Choroid plexus epithelial cell (primary cell): Measurements from ENCODE around the gene BRAF.
"Not testable (repeated sequence)": the region's sequence is repeated elsewhere in the genome, so short reads cannot be mapped to it uniquely, and the experiment has no call there.

ENCODE experiments used
- DNase-seq: peaks from one replicate; pipeline ENCODE4 v3.0.0-alpha.2; 2010; ENCODE audit warnings: low read depth
- H3K4me3 ChIP-seq: 2 replicates; pipeline ENCODE4 v1.5.1; 2011; ENCODE audit warnings: low read depth, mild to moderate bottlenecking, control low read depth, low read length, moderate library complexity
- TF ChIP-seq, protein P1 (sequence below): conservative IDR thresholded peaks from 2 replicates; pipeline ENCODE4 v1.5.1; 2011; ENCODE audit warnings: low read depth, mild to moderate bottlenecking, control low read depth, inconsistent platforms, low read length, moderate library complexity

The BRAF gene

DNA sequence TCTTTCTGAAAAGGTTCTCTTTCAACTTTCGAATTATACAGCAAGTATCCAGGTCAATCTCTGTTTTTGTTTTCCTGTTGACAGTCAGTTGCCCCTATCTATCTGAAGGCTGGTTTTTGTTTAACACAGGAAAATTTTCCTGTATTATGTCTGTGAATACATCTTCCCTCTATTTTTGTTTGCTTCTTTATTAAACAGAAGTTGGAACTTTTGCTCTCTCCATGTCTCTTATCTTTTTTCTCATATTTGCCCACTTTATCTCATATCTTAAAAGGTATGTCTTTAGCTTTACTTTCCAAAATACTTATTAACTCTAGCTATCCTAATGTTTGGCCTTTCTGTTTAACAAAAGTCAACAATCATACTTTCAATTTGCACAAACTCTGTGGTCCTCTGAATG, 95.0 kb downstream of the BRAF start:
- H3K4me3 ChIP-seq, result no peak overlapping the region
- no peak for DNase-seq
- TF ChIP-seq, protein P1, sequence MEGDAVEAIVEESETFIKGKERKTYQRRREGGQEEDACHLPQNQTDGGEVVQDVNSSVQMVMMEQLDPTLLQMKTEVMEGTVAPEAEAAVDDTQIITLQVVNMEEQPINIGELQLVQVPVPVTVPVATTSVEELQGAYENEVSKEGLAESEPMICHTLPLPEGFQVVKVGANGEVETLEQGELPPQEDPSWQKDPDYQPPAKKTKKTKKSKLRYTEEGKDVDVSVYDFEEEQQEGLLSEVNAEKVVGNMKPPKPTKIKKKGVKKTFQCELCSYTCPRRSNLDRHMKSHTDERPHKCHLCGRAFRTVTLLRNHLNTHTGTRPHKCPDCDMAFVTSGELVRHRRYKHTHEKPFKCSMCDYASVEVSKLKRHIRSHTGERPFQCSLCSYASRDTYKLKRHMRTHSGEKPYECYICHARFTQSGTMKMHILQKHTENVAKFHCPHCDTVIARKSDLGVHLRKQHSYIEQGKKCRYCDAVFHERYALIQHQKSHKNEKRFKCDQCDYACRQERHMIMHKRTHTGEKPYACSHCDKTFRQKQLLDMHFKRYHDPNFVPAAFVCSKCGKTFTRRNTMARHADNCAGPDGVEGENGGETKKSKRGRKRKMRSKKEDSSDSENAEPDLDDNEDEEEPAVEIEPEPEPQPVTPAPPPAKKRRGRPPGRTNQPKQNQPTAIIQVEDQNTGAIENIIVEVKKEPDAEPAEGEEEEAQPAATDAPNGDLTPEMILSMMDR, result no peak

DNA sequence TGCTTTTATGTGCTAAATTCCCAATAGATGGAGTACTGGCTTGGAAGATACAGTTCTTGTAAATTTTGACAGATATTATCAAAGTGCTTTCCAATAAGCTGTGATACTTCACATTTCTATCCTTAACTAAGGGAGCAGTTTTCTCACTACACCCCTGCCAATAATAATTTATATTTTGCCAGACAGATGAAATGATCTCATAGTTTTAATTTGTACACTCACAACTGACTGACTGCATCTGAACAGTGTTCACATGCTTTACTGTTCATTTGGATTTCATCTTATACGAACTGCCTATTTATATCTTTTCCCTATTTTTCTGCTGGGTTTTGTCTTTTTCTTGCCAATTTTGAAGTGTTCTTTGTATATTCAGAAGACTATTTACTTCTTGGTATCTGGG, 96.0 kb downstream of the BRAF start:
- H3K4me3 ChIP-seq, result no peak overlapping the region
- TF ChIP-seq, protein P1, result no peak
- no peak for DNase-seq

DNA sequence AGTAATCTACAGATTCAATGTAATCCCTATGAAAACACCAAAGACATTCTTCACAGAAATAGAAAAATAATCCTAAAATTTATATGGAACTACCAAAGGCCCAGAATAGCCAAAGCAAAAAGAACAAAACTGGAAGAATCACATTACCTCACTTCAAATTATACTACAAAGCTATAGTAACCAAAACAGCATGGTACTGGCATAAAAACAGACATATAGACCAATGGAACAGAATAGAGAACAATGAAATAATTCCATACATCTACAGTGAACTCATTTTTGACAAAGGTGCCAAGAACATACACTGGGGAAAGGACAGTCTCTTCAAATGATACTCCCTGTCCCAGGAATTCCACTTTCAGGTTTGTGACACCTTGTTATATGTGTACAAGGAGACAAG, 107.3 kb downstream of the BRAF start:
- H3K4me3 ChIP-seq, DNase-seq: not testable (repeated sequence)

DNA sequence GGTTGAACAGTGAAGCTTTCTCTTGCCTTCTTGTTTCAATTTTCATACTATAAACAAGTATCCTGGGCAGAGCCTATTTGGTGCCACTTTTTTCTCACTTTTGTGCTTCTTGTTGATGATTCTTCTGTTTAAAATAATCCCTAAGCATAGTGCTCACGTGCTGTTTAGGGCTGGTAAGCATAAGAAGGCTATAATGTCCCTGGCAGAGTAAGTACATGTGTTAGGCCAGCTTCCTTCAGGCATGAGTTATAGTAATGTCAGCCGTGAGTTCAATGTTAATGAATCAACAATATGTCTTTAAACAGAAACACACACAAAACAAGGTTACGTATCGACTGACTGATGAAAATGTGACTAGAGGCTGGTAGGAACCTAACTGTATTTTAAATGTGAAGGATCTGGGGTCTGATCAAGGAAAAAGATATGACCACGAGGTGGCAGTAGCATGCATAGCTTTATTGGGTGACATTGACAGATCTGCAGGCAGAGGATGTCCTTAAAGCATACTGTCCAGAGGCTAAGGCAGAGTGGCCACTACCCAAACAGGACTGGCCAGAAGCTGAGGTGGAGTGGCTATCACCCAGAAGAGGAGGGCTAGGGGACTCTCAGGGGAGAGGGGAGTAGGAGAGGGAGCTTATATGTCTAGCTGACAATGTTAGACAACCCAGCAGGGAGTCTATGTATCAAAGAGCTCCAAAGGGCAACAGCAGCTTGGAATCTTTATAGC, 113.7 kb downstream of the BRAF start:
- TF ChIP-seq, protein P1, result peak; percentile 78
- H3K4me3 ChIP-seq, result no peak overlapping the region
- DNase-seq, result peak; percentile 84

DNA sequence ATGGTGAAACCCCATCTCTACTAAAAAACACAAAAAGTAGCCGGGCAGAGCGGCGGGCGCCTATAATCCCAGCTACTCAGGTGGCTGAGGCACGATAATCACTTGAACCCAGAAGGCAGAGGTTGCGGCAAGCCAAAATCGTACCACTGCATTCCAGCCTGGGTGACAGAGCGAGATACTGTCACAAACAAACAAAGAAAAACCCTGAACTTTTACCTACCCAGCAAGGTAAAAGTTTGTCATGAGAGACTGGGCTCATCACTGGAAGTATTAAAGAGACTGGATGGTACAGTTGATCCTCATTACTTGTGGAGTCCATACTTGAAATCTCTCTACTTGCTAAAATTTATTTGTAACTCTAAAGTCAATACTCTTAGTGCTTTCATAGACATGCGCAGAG, 114.3 kb downstream of the BRAF start:
- no peak for DNase-seq
- TF ChIP-seq, protein P1, result no peak
- no peak overlapping the region for H3K4me3 ChIP-seq

DNA sequence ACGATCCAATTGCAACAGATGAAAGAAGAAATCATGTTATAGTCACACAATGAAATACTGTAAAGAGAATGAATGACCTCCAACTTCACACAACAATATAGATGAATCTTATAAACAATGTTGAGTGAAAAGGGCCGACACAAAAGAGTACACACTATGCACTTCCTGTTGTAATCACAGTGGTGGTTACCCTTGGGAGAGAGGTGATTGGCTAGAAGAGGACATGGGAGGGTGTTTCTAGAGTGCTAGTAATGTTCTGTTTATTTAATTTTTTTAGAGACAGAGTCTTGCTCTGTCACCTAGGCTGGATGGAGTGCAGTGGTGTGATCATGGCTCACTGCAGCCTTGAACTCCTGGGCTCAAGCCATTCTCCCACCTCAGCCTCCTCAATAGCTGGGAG, 145.8 kb downstream of the BRAF start:
- TF ChIP-seq, protein P1, result no peak
- DNase-seq, result no peak
- H3K4me3 ChIP-seq, result no peak overlapping the region

DNA sequence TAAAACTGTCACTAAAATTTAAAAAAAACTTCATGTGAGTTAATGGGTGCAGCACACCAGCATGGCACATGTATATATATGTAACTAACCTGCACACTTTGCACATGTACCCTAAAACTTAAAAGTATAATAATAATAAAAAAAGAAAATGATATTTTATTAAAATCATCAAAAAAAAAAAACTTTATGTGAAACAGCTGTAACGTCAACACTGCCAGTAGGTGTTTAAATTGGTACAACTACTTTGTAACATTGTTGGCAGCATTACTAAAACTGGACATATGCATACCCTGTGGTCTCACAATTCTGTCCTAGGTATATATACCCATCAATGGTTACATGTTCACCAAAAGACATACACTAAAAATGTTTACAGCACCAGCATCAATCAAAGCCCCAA, 146.2 kb downstream of the BRAF start:
- TF ChIP-seq, protein P1, result no peak

More for the DNA sequence above, 146.2 kb downstream of the BRAF start:
- no peak for DNase-seq
- no peak overlapping the region for H3K4me3 ChIP-seq
